ENCODE measurements around the gene BEAN1. TPM values are rescaled to one million over a fixed set of nuclear protein-coding genes. Genes with fewer than 3 reads are reported as not detected.

The BEAN1 gene
- polyA plus RNA-seq, 3 donors: 0.10 to 0.34 (median 0.27) TPM

DNA sequence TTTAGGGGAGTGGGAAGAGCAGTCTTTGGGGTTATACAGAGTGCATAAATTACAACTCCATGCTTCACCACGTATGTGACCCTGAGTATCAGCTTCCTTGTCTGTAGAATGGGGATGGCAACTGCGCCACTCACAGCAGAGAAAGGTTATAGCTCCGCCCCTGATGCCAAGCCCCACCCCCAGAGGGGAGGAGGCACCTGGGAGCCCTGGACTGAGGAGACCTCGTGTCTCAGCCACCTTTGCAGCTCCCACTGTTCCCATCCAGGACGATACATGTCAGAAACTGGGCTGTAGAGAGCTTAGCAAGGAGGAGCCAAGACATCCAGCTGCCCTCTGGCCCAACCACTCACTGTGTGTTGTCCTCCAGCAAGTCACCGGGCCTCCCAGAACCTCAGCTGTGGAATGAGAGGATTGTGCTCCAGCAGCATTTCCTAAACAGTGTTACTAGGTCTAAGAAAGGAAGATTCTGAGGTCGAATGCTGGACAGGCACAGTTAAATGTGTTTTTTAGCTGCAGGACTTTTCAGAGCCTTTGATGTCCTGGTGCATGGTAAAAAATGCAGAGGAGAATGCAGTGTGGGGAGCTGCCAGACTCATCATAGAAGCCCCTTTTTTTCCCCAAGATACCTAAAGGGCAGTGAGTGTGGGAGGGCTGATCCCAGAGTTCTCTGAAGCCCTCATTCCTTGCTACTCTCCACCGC is 49.4 kb downstream of the BEAN1 start:
- WGBS, 3 donors: 58 to 62% (median 62%) methylated on average over 8 of the region's 8 CpGs
- H3K27ac ChIP-seq (ENCODE audit: low read depth, low read length): no peak overlapping the region

DNA sequence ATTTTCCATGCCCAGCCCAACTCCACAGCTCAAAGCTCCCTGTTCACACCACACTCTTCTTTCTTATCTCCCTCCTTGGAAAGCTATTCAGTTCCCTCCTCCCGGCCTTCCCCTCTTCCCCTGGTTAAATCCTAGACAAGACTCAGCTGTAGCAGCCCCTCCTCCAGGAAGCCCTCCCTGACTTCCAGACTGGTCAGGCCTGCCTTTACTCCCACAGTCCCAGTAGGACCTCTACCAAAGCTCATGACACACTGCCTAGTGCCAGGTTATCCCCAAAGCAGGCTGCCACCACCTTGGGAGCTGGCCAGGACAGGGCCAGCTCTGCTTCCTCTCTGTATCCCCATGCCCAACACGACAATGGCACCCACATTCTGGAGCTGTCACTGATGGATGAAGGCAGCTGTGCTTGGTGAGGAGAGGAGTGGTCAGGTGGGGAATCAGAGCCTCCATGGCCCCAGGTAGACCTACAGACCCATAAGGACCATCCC is 50.0 kb downstream of the BEAN1 start:
- WGBS, 3 donors: 53 to 73% (median 70%) methylated on average over 2 of the region's 2 CpGs
- no peak overlapping the region for H3K27ac ChIP-seq (ENCODE audit: low read depth, low read length)

DNA sequence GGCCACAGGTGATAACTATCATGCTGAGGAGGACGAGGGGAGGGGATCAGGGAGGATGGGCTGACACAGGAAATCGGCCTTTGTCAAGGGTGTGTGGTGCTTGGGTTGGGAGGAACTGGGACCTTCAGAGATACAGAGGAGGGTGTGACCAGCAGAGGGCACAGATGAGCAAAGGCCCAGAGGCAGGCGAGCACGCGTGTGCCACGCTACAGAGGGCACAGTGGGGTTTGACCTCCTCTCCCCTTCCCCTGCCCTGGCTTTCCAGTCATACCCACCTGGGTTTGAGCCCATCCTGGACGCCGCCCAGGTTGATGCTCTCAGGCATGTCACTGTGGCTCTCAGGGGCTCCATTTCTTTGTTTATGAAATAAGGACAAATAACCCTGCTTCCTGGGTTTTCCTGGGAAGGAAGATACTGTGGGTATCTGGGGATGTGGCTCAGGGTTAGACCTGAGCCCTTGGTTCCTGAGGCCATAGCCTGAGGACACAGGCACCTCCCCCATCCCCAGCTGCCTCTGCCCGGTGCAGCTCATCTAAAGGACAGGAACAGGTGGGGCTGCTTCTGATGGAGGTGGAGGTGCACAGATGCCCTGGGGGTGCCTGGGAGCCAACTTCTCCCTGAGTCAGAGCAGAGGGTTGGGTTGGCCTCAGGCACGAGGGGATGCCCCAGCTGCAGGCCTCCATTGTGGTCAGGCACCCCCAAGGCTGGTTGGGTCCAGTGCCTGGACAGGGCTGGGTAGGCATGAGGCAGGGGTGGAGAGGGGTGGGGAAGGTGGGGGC is 51.8 kb downstream of the BEAN1 start:
- WGBS, 3 donors: 25 to 31% (median 28%) methylated on average over 10 of the region's 10 CpGs
- no peak overlapping the region for H3K27ac ChIP-seq (ENCODE audit: low read depth, low read length)

DNA sequence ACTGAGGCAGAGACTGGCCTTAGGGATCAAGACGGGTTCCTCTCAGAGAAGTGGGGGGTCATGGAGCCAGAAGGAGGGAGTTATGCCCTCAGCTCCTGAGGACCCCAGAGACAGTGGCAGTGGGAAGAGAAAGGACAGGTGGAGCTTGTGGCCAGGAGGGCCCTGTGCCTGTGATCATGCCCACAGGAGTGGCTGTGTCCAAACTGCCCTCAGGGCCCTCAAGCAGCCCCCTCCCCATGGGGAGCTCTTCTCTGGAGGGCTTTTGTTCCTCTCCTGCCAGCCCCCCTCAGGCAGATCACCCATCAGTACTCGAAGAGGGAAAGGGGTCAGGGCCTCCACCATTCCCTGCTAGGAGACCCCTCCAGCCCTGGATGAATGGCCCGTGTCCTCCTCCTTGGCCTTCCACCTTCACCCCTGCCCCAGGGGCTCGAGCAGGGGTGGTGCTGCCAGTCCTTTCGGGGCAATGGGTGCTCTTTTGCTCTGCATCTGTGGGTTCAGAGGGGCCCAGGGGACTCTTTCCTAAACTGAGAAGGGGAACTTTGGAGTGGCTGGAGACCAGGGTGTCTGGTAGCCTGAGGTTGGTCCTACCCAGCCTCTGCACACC is 52.7 kb downstream of the BEAN1 start:
- 79 to 85% (median 80%) methylated on average over 4 to 5 of the region's 5 CpGs for WGBS, 3 donors
- H3K27ac ChIP-seq (ENCODE audit: low read depth, low read length): no peak overlapping the region

DNA sequence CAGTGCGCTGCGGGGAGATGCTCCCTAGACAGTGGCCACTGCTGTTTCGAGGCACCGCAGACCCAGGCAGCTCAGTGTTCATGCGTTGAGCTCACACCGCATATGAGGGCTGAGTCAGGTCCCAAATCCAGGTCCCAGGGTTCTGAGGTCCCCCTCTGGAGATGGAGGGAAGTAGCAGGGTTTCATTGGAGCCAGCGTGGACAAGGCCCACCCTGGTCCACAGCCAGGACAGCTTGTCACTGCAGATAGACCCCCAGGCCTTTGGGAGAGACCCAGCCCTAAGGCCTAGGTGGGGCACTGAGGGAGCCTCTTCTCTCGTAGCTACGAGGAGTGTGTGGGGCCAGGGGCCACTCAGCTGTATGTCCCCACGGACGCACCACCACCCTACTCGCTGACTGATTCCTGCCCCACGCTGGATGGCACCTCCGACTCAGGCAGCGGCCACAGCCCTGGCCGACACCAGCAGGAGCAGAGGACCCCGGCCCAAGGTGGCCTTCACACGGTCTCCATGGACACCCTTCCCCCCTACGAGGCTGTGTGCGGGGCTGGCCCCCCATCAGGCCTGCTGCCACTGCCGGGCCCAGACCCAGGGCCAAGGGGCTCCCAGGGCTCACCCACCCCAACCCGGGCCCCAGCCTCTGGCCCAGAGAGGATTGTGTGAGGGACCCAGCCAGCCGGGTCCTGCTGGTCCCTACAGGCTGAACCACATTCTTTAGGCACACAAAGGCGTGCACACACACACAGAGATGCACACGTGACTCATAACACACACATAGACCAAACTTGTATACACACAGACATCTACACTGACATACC is 53.4 kb downstream of the BEAN1 start:
- WGBS, 3 donors: 75 to 91% (median 89%) methylated on average over 23 to 25 of the region's 25 CpGs
- H3K27ac ChIP-seq (ENCODE audit: low read depth, low read length): no peak overlapping the region

DNA sequence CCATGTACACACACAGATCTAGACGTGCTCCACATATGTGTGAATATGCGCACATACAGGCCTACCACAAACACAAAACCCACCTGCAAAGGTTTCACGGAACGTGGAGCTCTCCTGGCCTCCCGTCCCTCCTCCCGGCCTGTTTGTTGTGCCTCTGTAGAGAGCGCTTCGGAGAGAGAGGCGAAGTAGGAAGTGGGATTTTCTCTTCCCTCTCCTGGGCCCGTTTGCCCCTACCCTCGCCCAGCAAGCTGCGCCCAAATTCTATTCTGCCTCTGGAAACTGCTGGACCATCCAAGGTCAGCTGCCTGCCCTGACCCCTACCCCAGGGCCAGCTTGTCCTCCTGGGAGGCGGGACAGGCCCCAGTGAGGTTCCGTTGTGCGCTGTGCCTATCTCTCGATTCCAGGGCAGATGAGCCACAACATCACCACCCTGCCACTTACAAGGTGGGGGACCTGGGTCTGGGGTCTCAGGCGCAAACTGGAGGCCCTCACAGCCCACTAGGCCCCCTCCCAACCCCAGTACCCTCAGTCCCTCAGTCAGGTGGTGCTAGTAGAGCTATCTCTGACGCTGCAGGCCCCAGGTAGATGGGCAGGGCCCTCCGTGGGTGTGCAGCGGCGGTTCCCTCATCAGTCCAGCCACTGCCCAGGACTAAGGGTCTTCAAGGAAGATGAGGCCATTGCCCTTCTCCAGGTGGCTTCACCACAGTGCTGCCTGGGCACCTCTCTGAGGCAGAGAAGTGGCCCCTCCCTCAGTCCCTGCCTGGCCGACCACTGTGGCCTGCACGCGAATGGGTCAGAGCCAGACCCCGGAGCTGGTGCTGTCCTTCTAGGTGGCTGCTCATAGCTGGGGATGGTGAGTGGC is 54.2 kb downstream of the BEAN1 start:
- no peak overlapping the region for H3K27ac ChIP-seq (ENCODE audit: low read depth, low read length)
- WGBS, 3 donors: 83 to 87% (median 85%) methylated on average over 25 of the region's 25 CpGs

DNA sequence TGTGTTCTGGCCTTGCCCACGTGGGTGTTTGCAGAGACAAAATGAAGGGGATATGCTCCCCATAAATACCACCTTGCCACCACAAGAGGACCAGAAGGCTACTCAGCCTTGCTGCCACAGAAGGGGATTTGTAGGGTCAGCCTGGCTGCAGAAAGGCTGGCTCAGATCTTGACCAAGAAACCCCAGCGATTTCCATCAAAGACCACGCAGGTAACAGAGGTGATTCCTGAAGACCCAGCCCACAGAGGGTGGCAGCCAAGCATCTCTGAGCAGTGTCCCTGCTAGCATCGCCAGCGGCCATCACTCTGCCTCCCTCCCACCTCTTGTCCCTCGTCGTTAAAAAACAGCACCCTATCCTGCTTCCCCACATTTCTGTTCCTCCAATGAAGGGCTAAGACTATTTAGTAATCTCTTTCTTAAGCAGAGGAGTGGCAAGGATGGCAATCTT is 54.9 kb downstream of the BEAN1 start:
- no peak overlapping the region for H3K27ac ChIP-seq (ENCODE audit: low read depth, low read length)
- WGBS, 3 donors: 55 to 75% (median 75%) methylated on average over 7 of the region's 7 CpGs

DNA sequence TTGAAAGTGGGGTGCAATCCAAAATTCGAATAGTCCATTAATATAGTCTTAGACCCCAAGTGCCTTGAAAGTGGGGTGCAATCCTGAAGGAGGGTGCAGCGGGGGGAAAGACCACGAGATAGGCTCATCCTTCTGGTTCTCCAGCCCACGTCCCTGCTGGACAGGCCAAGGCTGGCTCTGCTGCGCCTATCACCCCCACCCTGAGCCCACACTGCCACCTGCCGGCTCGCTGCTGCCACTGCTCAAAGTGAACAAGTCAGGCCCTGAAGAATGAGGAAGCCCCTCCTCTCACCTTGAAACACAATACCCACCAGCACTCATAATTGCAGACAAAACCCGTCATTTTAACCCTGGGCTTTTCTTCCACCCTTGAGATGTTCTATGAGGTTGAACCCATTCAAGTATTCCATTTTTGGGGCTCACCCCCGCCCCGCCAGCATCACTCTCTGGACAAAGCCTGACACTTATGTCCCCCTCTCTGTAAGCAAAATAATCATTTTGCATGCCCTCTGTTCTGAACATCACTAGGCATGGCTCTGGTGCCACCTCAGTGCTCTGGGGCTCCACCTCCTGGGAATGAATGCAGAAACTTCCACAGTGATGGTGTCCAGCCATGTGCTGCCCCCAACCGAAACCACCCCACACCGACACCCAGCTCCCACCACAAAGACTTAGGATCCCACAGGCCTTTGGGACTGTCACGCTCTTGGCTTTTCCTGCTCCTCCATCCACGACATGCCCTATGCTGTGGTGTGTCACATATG is 56.8 kb downstream of the BEAN1 start:
- H3K27ac ChIP-seq (ENCODE audit: low read depth, low read length): no peak overlapping the region
- WGBS, 3 donors: 34 to 44% (median 43%) methylated on average over 14 of the region's 14 CpGs

DNA sequence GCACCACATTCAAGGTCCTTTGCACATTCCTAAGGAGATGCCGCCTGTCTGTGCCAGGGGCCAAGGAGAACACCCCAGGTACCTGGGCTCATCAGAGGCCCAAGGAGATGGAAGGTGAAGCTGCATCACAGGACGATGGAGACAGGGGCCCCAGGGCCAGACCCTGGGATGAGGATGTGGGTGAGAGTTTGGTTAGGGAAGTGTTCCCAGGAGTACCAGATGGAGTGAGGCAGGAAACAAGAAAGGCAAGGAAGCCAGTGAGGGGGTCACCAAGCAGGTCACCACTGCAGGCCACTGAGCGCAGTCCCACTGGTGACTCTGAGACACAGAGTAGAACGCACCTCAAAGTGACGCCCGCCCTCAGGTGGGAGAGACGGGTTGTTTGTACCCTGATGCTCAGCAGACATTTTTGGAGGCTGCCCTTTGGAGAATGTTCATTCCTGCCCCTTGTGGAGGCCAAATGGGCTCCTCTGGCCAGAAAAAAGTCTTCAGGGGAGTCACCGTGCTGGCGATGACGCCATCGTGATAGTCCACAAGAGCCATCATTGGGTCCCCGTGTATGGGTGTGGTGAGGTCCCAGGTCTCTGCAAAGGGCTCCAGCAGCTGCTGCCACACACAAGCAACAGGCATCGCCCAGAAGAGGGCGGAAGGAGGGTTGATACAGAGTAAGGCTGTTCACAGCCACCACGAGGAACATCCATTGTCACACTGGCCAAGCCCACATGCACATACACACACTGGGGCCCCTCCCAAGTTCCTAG is 57.5 kb downstream of the BEAN1 start:
- H3K27ac ChIP-seq (ENCODE audit: low read depth, low read length): no peak overlapping the region
- WGBS, 3 donors: 84 to 91% (median 90%) methylated on average over 15 of the region's 15 CpGs

DNA sequence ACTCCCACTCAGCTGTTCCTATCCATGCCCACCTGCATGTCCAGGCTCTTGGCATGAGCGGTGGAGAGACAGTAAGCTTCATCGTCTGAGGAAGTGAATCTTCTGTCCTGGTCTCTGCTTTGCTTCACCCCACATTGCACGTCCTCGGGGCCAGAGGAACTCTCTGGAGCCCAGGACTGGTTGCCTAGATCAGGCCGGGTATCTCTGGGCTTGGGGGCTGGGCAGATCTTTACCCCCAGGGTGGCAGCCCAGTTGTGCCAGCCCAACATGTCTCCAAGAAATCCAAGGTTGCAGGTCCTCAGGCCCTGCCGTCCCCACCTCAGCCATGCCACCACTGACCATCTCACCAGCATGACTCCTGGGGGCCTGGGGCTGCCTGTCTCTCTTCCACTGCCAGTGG is 58.3 kb downstream of the BEAN1 start:
- WGBS, 3 donors: 82 to 84% (median 83%) methylated on average over 6 of the region's 6 CpGs

DNA sequence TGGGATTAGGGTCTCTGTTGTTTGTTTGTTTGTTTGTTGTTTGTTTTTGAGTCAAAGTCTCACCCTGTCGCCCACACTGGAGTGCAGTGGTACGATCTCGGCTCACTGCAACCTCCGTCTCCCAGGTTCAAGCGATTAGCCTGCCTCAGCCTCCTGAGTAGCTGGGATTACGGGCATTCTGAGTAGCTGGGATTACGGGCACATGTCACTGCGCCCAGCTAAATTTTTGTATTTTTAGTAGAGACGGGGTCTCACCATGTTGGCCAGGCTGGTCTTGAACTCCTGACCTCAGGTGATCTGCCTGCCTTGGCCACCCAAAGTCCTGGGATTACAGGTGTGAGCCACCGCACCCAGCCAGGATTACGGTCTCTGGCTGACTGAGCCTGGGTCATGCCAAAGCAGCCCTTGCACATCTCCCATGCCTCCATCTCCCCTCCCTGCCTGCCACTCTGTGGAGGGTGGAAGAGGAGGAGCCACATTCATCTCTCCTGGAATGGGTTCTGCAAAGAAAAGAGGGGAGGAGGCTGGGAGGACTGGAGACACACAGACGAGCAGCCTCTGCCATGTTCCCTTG is 59.2 kb downstream of the BEAN1 start:
- H3K27ac ChIP-seq (ENCODE audit: low read depth, low read length): no peak overlapping the region
- WGBS, 3 donors: 93 to 94% (median 94%) methylated on average over 12 of the region's 12 CpGs

More for the DNA sequence above, 58.3 kb downstream of the BEAN1 start:
- no peak overlapping the region for H3K27ac ChIP-seq (ENCODE audit: low read depth, low read length)

DNA sequence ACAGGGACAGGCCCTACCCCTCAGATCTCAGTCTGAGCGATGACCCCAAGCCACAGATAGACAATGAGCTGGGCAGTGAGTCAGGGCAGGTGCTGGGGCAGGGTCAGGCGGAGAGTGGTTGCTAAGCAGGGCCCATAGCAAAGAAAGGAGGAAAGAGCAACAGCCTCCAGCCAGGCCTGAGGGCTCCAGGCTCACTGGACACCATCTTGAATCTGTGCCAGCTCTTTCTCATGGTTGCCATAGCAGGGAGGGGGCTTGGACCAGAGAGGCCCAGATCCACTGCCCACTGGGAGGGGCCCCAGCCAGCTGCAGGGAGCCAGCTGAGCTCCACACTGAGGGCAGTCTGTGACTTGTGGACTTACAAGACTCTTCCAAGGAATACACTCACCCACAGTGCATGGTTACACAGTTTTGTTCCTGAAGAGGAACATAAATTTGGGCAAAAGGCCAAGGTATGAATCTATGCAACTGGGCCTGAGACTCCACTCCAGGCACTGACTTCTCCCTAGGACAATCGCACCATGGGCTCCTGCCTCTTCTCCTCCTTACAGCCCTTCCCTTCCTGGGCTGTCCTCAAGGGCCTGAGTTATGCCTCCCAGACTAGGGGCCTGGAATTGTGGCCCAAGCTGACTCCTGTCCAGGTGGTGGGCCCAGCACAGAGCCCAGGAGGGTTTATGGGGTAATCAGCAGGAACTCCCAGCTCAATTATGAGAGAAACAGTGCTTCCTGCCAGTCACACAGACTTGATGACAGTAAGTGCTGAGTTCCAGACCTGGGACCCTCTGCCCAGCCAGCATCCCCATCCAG is 59.9 kb downstream of the BEAN1 start:
- WGBS, 3 donors: 56 to 84% (median 61%) methylated on average over 3 of the region's 3 CpGs
- no peak overlapping the region for H3K27ac ChIP-seq (ENCODE audit: low read depth, low read length)

DNA sequence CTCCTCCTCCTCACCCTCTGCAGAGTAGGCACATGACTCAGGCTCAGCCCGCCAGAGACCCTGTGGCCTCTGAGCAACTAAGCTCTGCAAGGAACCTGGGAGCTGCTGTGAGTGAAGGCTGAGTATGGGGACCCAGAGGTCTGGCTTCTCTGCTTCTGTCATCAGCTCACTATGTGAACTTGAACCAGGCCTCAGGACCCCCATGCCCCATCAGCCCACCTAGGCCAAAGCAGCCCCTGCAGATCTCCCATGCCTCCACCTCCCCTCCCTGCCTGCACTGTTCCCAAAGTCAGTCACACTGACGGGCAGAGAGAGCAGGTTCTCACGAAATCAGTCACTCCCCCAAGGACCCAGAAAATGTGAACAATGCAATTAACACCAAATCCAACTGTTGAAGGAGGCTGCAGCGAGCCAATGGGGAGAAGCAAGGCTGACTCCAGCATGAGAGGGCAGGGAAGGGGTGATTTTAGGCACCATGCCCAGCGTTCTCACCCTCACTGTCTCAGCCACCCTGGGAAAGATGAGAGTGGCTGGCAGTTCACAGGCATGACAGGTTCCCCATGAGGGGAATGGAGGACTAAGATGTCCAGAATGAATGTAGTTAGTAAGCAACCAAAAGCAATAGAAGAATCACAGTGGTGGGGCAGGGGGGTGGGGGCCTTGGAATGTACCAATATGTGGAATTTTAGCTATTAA is 60.6 kb downstream of the BEAN1 start:
- 71 to 86% (median 85%) methylated on average over 5 of the region's 5 CpGs for WGBS, 3 donors
- no peak overlapping the region for H3K27ac ChIP-seq (ENCODE audit: low read depth, low read length)

DNA sequence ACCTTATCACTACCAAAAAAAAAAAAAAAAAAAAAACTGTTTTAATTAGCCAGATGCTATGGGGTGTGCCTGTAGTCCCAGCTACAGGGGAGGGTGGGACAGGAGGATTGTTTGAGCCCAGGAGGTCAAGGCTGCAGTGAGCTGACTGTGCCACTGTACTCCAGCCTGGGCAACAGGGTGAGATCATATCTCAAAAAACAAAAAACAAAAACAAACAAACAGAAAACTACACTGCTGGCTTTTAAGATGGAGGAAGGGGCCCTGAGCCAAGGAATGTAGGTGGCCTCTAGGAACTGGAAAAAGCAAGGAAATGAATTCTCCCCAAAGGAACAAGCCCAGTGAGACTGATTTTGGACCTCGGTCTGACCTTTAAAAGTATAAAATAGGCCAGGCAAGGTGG is 61.4 kb downstream of the BEAN1 start:
- H3K27ac ChIP-seq (ENCODE audit: low read depth, low read length): no peak overlapping the region
- WGBS, 3 donors: 86 to 100% (median 95%) methylated on average over 1 of the region's 1 CpG

DNA sequence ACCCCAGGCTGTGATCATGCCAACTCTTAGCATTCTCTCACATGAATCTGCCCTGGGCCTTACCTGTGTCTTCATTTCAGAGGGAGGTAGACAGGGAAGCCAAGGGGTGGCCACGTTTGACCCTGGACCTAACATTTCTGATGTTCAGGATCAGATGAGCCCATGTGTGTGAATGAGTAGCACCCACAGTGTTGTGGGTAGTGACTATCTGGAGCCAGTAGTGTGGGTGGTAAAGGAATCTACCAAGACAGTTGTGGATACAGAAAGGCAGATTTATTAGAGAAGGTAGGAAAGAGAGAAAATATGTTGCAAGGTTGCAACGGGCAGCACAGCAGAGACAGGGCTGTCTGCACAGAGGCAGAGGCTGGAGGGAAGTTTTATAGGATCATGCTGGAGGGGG is 62.3 kb downstream of the BEAN1 start:
- 75 to 83% (median 76%) methylated on average over 2 of the region's 2 CpGs for whole genome bisulfite sequencing, 3 donors
- no peak overlapping the region for H3K27ac ChIP-seq (ENCODE audit: low read depth, low read length)
